Breast epithelium (tissue), 3 donors: ENCODE measurements around the gene TMEM218.

ENCODE experiments used
- POLR2A ChIP-seq: fragments of 450-650 bp; IDR thresholded peaks from one replicate; pipeline ENCODE4 v1.6.1; 2016; ENCODE audit warnings: antibody characterized with exemption, mild to moderate bottlenecking, moderate library complexity
- TF ChIP-seq, protein P1 (sequence below), 3 donors: fragments of 450-650 bp; IDR thresholded peaks; one replicate each; pipeline ENCODE4 v1.5.1; 2016 to 2017; ENCODE audit warnings: antibody characterized with exemption in 3 of 3, mild to moderate bottlenecking in 3 of 3, moderate library complexity in 3 of 3

DNA sequence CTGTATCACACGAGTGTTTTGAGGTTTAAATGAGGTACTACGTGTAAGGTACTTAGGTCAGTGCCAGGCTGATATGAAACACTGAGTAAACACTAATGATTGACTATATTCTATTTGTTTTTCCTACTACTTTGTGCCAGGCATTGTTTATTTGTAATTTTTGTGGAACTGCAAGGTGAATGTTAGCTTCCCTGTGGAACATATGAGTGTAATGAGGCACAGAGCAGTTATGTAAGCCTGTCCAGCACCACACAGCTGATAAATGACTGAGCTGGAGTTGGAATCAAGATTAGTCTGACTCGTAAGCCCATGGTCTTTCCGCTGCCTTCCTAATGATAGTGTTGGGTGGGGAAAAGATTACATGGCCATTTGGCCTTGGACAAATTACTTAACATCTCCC, 42.4 kb downstream of the TMEM218 start:
- TF ChIP-seq POLR2A, result no peak
- TF ChIP-seq, protein P1, sequence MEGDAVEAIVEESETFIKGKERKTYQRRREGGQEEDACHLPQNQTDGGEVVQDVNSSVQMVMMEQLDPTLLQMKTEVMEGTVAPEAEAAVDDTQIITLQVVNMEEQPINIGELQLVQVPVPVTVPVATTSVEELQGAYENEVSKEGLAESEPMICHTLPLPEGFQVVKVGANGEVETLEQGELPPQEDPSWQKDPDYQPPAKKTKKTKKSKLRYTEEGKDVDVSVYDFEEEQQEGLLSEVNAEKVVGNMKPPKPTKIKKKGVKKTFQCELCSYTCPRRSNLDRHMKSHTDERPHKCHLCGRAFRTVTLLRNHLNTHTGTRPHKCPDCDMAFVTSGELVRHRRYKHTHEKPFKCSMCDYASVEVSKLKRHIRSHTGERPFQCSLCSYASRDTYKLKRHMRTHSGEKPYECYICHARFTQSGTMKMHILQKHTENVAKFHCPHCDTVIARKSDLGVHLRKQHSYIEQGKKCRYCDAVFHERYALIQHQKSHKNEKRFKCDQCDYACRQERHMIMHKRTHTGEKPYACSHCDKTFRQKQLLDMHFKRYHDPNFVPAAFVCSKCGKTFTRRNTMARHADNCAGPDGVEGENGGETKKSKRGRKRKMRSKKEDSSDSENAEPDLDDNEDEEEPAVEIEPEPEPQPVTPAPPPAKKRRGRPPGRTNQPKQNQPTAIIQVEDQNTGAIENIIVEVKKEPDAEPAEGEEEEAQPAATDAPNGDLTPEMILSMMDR (IDR thresholded peaks at IDR 0.05), result no peak
